SK-N-SH treated with all-trans-retinoic acid at 6 μM for 48 hours (cell line): ENCODE results near the gene EXTL1.

Source experiments
- ATAC-seq: fragments of 200-7000 bp; cut with Tn5 transposase; 3 replicates; pipeline ENCODE4 v1.9.1; 2020; ENCODE audit warnings: mild to moderate bottlenecking, moderate library complexity
- ARNTL ChIP-seq: fragments of 450-650 bp; formaldehyde crosslinking; IDR thresholded peaks from 2 replicates; pipeline ENCODE4 v1.5.0; 2020; ENCODE audit warnings: low read depth, mild to moderate bottlenecking, moderate library complexity, borderline replicate concordance
- BACH2 ChIP-seq: fragments of 250-450 bp; sonication (Bioruptor Pico); IDR thresholded peaks from 2 replicates; pipeline ENCODE4 v1.9.0; 2021; ENCODE audit warnings: mild to moderate bottlenecking, borderline replicate concordance
- CREB5 ChIP-seq: fragments of 250-450 bp; sonication (Bioruptor Pico); IDR thresholded peaks from 2 replicates; pipeline ENCODE4 v1.5.1; 2020; ENCODE audit warnings: low read depth, mild to moderate bottlenecking, moderate library complexity
- CSRNP3 ChIP-seq: fragments of 250-450 bp; sonication (Bioruptor Pico); IDR thresholded peaks from 2 replicates; pipeline ENCODE4 v1.5.1; 2021; ENCODE audit warnings: mild to moderate bottlenecking, moderate library complexity
- ESRRG ChIP-seq: fragments of 250-450 bp; sonication (Bioruptor Pico); IDR thresholded peaks from 2 replicates; pipeline ENCODE4 v1.6.1; 2021; ENCODE audit warnings: mild to moderate bottlenecking
- GLIS3 ChIP-seq: fragments of 250-450 bp; sonication (Bioruptor Pico); IDR thresholded peaks from 2 replicates; pipeline ENCODE4 v1.5.0; 2020; ENCODE audit warnings: mild to moderate bottlenecking, moderate library complexity
- ISL1 ChIP-seq: fragments of 250-450 bp; sonication (Bioruptor Pico); IDR thresholded peaks from 2 replicates; pipeline ENCODE4 v2.1.2; 2022; ENCODE audit warnings: mild to moderate bottlenecking, moderate library complexity
- OSR1 ChIP-seq: fragments of 250-450 bp; sonication (Bioruptor Pico); IDR thresholded peaks from 2 replicates; pipeline ENCODE4 v1.8.0; 2022; ENCODE audit warnings: moderate library complexity, mild to moderate bottlenecking, inconsistent platforms
- PATZ1 ChIP-seq: fragments of 250-450 bp; sonication (Bioruptor Pico); IDR thresholded peaks from 2 replicates; pipeline ENCODE4 v1.8.0; 2020; ENCODE audit warnings: mild to moderate bottlenecking, moderate library complexity, borderline replicate concordance
- POU6F1 ChIP-seq: fragments of 250-450 bp; sonication (Bioruptor Pico); IDR thresholded peaks from 2 replicates; pipeline ENCODE4 v1.8.0; 2021; ENCODE audit warnings: low read depth, mild to moderate bottlenecking, moderate library complexity, borderline replicate concordance
- PPARA ChIP-seq: fragments of 250-450 bp; sonication (Bioruptor Pico); IDR thresholded peaks from 2 replicates; pipeline ENCODE4 v1.5.0; 2020; ENCODE audit warnings: mild to moderate bottlenecking, borderline replicate concordance
- RARB ChIP-seq: fragments of 250-450 bp; sonication (Bioruptor Pico); IDR thresholded peaks from 2 replicates; pipeline ENCODE4 v1.8.0; 2021; ENCODE audit warnings: mild to moderate bottlenecking, moderate library complexity
- SNAI2 ChIP-seq: fragments of 250-450 bp; sonication (Bioruptor Pico); IDR thresholded peaks from 2 replicates; pipeline ENCODE4 v1.5.0; 2020; ENCODE audit warnings: mild to moderate bottlenecking, moderate library complexity
- TCF4 ChIP-seq: fragments of 250-450 bp; sonication (Bioruptor Pico); IDR thresholded peaks from 2 replicates; pipeline ENCODE4 v1.8.0; 2021; ENCODE audit warnings: mild to moderate bottlenecking, moderate library complexity, borderline replicate concordance
- TOX ChIP-seq: fragments of 250-450 bp; sonication (Bioruptor Pico); IDR thresholded peaks from 2 replicates; pipeline ENCODE4 v1.8.0; 2021; ENCODE audit warnings: mild to moderate bottlenecking, moderate library complexity, borderline replicate concordance
- TSHZ2 ChIP-seq: fragments of 250-450 bp; sonication (Bioruptor Pico); IDR thresholded peaks from 2 replicates; pipeline ENCODE4 v1.5.0; 2020; ENCODE audit warnings: mild to moderate bottlenecking, moderate library complexity
- ZC3H10 ChIP-seq: fragments of 250-450 bp; sonication (Bioruptor Pico); IDR thresholded peaks from 2 replicates; pipeline ENCODE4 v1.5.1; 2021; ENCODE audit warnings: mild to moderate bottlenecking, moderate library complexity
- ZFP30 ChIP-seq: fragments of 450-650 bp; formaldehyde crosslinking; IDR thresholded peaks from 2 replicates; pipeline ENCODE4 v1.5.0; 2022; ENCODE audit warnings: mild to moderate bottlenecking, moderate library complexity
- ZNF565 ChIP-seq: fragments of 450-650 bp; formaldehyde crosslinking; conservative IDR thresholded peaks from 2 replicates; pipeline ENCODE4 v1.5.0; 2020; ENCODE audit warnings: low read depth, mild to moderate bottlenecking, moderate library complexity
- ZNF8 ChIP-seq: fragments of 450-650 bp; formaldehyde crosslinking; IDR thresholded peaks from 2 replicates; pipeline ENCODE4 v1.5.0; 2020; ENCODE audit warnings: mild to moderate bottlenecking, moderate library complexity

The EXTL1 gene

GRCh38 chr1:26029864-26030481, 8.4 kb downstream of the EXTL1 start (continued):
- TF ChIP-seq CSRNP3, result no peak
- TF ChIP-seq ZC3H10 (CRISPR knock-in tag), result no peak

GRCh38 chr1:26031196-26031595, 9.6 kb downstream of the EXTL1 start:
- no peak for ATAC-seq

More at GRCh38 chr1:26031196-26031595, 9.6 kb downstream of the EXTL1 start:
- TF ChIP-seq TCF4 (CRISPR knock-in tag) (no peak), ISL1 (no peak), RARB (no peak), PPARA (CRISPR knock-in tag) (no peak), ZC3H10 (CRISPR knock-in tag) (no peak), ARNTL (no peak), POU6F1 (no peak), ZFP30 (CRISPR knock-in tag) (no peak), GLIS3 (CRISPR knock-in tag) (no peak), PATZ1 (CRISPR knock-in tag) (no peak), CREB5 (CRISPR knock-in tag) (no peak), ZNF8 (no peak), ESRRG (CRISPR knock-in tag) (no peak), SNAI2 (CRISPR knock-in tag) (no peak), TSHZ2 (CRISPR knock-in tag) (no peak), TOX (CRISPR knock-in tag) (no peak), ZNF565 (CRISPR knock-in tag) (no peak), CSRNP3 (no peak), BACH2 (CRISPR knock-in tag) (no peak), OSR1 (CRISPR knock-in tag) (no peak)
